HG03442 (cell line): ENCODE measurements around the gene TES.
"Not testable (repeated sequence)": the region's sequence is repeated elsewhere in the genome, so short reads cannot be mapped to it uniquely, and the experiment has no call there.

Experiments used
- ATAC-seq: cut with Tn5 transposase; IDR thresholded peaks from one replicate; pipeline ENCODE4 v1.9.1; 2021; ENCODE audit warnings: mild to moderate bottlenecking, moderate library complexity; ENCODE audit not compliant: unreplicated experiment

Gene TES

GRCh38 chr7:116279217-116279616 lies 68.9 kb downstream of the TES start:
- ATAC-seq = no peak

- ATAC-seq = no peak
Observed at GRCh38 chr7:116280803-116281202, 70.5 kb downstream of the TES start.

- no peak for ATAC-seq
Observed at GRCh38 chr7:116283595-116284204, 73.4 kb downstream of the TES start.

- ATAC-seq = no peak
Observed at GRCh38 chr7:116284390-116284789, 74.1 kb downstream of the TES start.

- no peak for ATAC-seq
Observed at GRCh38 chr7:116285252-116285651, 74.9 kb downstream of the TES start.

- no peak for ATAC-seq
Observed at GRCh38 chr7:116290740-116291139, 80.4 kb downstream of the TES start.

GRCh38 chr7:116291937-116292336 lies 81.6 kb downstream of the TES start:
- no peak for ATAC-seq

- ATAC-seq = no peak
Observed at GRCh38 chr7:116292381-116292780, 82.0 kb downstream of the TES start.

- ATAC-seq = no peak
Observed at GRCh38 chr7:116293139-116293538, 82.8 kb downstream of the TES start.

- no peak for ATAC-seq
Observed at GRCh38 chr7:116293633-116294032, 83.3 kb downstream of the TES start.

GRCh38 chr7:116295903-116296302 lies 85.6 kb downstream of the TES start:
- ATAC-seq = not testable (repeated sequence)

- ATAC-seq = no peak
Observed at GRCh38 chr7:116298055-116298454, 87.7 kb downstream of the TES start.

GRCh38 chr7:116298576-116298975 lies 88.2 kb downstream of the TES start:
- ATAC-seq = no peak

- no peak for ATAC-seq
Observed at GRCh38 chr7:116305485-116306408, 95.4 kb downstream of the TES start.

- ATAC-seq = no peak
Observed at GRCh38 chr7:116306409-116307048, 96.2 kb downstream of the TES start.

- no peak for ATAC-seq
Observed at GRCh38 chr7:116307253-116307652, 96.9 kb downstream of the TES start.
